Measurements from ENCODE around the gene ZFYVE27.

DNA sequence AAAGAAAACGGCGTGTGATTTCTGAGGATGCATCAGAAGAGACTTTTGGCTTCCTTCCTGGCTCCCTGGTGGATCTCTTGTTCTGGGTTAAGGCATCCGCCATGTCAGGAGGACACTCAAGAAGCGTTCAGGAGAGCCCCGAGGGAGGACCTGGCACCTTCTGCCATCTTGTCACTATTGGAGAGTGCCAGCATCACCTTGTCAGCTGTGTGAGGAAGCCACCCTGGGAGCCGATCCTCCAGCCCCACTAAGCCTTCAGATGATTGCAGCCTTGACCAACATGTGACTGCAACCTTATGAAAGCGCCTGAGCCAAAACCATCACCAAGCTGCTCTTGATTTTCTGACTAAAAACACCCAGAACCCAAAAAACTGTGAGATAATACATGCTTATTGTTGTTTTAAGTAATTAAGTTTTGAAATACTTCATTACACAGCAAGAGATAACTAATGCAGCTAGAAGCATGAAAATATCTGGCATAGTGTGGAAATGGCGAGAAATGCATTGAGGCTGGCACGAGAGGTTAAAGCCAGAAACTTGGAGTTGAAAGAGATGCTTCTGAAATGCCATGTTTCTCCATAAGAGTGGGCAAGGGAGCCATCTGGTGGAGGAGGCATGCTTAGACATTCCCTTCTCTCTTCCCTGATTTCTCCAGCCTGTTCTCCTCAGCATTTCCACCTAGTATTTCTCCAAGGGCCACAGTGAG is 5.4 kb upstream of the ZFYVE27 start:
- no peak for TF ChIP-seq POLR2A (IDR thresholded peaks at IDR 0.05)
- TF ChIP-seq, protein P1, sequence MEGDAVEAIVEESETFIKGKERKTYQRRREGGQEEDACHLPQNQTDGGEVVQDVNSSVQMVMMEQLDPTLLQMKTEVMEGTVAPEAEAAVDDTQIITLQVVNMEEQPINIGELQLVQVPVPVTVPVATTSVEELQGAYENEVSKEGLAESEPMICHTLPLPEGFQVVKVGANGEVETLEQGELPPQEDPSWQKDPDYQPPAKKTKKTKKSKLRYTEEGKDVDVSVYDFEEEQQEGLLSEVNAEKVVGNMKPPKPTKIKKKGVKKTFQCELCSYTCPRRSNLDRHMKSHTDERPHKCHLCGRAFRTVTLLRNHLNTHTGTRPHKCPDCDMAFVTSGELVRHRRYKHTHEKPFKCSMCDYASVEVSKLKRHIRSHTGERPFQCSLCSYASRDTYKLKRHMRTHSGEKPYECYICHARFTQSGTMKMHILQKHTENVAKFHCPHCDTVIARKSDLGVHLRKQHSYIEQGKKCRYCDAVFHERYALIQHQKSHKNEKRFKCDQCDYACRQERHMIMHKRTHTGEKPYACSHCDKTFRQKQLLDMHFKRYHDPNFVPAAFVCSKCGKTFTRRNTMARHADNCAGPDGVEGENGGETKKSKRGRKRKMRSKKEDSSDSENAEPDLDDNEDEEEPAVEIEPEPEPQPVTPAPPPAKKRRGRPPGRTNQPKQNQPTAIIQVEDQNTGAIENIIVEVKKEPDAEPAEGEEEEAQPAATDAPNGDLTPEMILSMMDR (IDR thresholded peaks at IDR 0.05): peak in 5 of 7 experiments; percentile 70 to 93 (median 79)
- no peak for TF ChIP-seq EP300 (IDR thresholded peaks at IDR 0.05)
- TF ChIP-seq POLR2AphosphoS5 (IDR thresholded peaks at IDR 0.05): peak in 2 of 3 donors; percentile 30 to 70

All from stomach (tissue), 4 donors.